WTC11 (cell line): ENCODE data around the gene PGAP2.

ENCODE experiments used
- CBFB ChIP-seq: sonication (generic); formaldehyde crosslinking; IDR thresholded peaks from 2 replicates; pipeline ENCODE4 v1.8.1; 2022; ENCODE audit warnings: mild to moderate bottlenecking, low read depth, missing genetic modification reagents
- JUN ChIP-seq: sonication (generic); formaldehyde crosslinking; IDR thresholded peaks from 2 replicates; pipeline ENCODE4 v1.8.0; 2023; ENCODE audit warnings: mild to moderate bottlenecking, missing genetic modification reagents
- USF2 ChIP-seq: sonication (generic); formaldehyde crosslinking; IDR thresholded peaks from 2 replicates; pipeline ENCODE4 v1.8.1; 2023; ENCODE audit warnings: mild to moderate bottlenecking, missing genetic modification reagents, moderate library complexity
- TF ChIP-seq, protein P1 (sequence below): fragments of 200-600 bp; IDR thresholded peaks from 2 replicates; pipeline ENCODE4 v1.8.0; 2022; ENCODE audit warnings: antibody characterized with exemption
- TF ChIP-seq, protein P2 (sequence below): sonication (generic); formaldehyde crosslinking; IDR thresholded peaks from 2 replicates; pipeline ENCODE4 v1.8.0; 2023; ENCODE audit warnings: mild to moderate bottlenecking, missing genetic modification reagents
- TF ChIP-seq, protein P3 (sequence below): fragments of 250-450 bp; sonication (Bioruptor Pico); IDR thresholded peaks from 2 replicates; pipeline ENCODE4 v1.9.0; 2021; ENCODE audit warnings: mild to moderate bottlenecking
- TF ChIP-seq, protein P4 (sequence below): sonication (generic); formaldehyde crosslinking; IDR thresholded peaks from 2 replicates; pipeline ENCODE4 v1.8.0; 2022; ENCODE audit warnings: mild to moderate bottlenecking, missing genetic modification reagents
- TF ChIP-seq, protein P5 (sequence below): sonication (generic); formaldehyde crosslinking; conservative IDR thresholded peaks from 2 replicates; pipeline ENCODE4 v1.8.1; 2023; ENCODE audit warnings: mild to moderate bottlenecking, low read depth, missing genetic modification reagents, moderate library complexity

GRCh38 chr11:3865388-3866193 lies 57.2 kb downstream of the PGAP2 start:
- no peak for TF ChIP-seq JUN (CRISPR knock-in tag)
- TF ChIP-seq, protein P1, sequence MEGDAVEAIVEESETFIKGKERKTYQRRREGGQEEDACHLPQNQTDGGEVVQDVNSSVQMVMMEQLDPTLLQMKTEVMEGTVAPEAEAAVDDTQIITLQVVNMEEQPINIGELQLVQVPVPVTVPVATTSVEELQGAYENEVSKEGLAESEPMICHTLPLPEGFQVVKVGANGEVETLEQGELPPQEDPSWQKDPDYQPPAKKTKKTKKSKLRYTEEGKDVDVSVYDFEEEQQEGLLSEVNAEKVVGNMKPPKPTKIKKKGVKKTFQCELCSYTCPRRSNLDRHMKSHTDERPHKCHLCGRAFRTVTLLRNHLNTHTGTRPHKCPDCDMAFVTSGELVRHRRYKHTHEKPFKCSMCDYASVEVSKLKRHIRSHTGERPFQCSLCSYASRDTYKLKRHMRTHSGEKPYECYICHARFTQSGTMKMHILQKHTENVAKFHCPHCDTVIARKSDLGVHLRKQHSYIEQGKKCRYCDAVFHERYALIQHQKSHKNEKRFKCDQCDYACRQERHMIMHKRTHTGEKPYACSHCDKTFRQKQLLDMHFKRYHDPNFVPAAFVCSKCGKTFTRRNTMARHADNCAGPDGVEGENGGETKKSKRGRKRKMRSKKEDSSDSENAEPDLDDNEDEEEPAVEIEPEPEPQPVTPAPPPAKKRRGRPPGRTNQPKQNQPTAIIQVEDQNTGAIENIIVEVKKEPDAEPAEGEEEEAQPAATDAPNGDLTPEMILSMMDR: no peak
- TF ChIP-seq, protein P2, sequence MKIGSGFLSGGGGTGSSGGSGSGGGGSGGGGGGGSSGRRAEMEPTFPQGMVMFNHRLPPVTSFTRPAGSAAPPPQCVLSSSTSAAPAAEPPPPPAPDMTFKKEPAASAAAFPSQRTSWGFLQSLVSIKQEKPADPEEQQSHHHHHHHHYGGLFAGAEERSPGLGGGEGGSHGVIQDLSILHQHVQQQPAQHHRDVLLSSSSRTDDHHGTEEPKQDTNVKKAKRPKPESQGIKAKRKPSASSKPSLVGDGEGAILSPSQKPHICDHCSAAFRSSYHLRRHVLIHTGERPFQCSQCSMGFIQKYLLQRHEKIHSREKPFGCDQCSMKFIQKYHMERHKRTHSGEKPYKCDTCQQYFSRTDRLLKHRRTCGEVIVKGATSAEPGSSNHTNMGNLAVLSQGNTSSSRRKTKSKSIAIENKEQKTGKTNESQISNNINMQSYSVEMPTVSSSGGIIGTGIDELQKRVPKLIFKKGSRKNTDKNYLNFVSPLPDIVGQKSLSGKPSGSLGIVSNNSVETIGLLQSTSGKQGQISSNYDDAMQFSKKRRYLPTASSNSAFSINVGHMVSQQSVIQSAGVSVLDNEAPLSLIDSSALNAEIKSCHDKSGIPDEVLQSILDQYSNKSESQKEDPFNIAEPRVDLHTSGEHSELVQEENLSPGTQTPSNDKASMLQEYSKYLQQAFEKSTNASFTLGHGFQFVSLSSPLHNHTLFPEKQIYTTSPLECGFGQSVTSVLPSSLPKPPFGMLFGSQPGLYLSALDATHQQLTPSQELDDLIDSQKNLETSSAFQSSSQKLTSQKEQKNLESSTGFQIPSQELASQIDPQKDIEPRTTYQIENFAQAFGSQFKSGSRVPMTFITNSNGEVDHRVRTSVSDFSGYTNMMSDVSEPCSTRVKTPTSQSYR (CRISPR knock-in tag): no peak
- no peak for TF ChIP-seq CBFB (CRISPR knock-in tag)
- TF ChIP-seq, protein P3, sequence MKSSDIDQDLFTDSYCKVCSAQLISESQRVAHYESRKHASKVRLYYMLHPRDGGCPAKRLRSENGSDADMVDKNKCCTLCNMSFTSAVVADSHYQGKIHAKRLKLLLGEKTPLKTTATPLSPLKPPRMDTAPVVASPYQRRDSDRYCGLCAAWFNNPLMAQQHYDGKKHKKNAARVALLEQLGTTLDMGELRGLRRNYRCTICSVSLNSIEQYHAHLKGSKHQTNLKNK (CRISPR knock-in tag): no peak
- TF ChIP-seq USF2 (CRISPR knock-in tag): no peak
- TF ChIP-seq, protein P4, sequence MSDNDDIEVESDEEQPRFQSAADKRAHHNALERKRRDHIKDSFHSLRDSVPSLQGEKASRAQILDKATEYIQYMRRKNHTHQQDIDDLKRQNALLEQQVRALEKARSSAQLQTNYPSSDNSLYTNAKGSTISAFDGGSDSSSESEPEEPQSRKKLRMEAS: no peak
- TF ChIP-seq, protein P5, sequence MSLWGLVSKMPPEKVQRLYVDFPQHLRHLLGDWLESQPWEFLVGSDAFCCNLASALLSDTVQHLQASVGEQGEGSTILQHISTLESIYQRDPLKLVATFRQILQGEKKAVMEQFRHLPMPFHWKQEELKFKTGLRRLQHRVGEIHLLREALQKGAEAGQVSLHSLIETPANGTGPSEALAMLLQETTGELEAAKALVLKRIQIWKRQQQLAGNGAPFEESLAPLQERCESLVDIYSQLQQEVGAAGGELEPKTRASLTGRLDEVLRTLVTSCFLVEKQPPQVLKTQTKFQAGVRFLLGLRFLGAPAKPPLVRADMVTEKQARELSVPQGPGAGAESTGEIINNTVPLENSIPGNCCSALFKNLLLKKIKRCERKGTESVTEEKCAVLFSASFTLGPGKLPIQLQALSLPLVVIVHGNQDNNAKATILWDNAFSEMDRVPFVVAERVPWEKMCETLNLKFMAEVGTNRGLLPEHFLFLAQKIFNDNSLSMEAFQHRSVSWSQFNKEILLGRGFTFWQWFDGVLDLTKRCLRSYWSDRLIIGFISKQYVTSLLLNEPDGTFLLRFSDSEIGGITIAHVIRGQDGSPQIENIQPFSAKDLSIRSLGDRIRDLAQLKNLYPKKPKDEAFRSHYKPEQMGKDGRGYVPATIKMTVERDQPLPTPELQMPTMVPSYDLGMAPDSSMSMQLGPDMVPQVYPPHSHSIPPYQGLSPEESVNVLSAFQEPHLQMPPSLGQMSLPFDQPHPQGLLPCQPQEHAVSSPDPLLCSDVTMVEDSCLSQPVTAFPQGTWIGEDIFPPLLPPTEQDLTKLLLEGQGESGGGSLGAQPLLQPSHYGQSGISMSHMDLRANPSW (CRISPR knock-in tag): no peak
